HG03135 (cell line): ENCODE data around the gene OARD1.

Experiments
- ATAC-seq: cut with Tn5 transposase; IDR thresholded peaks from one replicate; pipeline ENCODE4 v1.9.1; 2021; ENCODE audit warnings: mild to moderate bottlenecking, moderate library complexity; ENCODE audit not compliant: unreplicated experiment

Gene OARD1

GRCh38 chr6:41050536-41050935 is 21.6 kb downstream of the OARD1 start:
- ATAC-seq: no peak

- no peak for ATAC-seq
These were observed 22.2 kb downstream of the OARD1 start for GRCh38 chr6:41049955-41050354.

- ATAC-seq: no peak
These were observed 22.6 kb downstream of the OARD1 start for GRCh38 chr6:41049521-41049920.

- no peak for ATAC-seq
These were observed 24.1 kb downstream of the OARD1 start for GRCh38 chr6:41047745-41048732.

GRCh38 chr6:41047306-41047705 is 24.9 kb downstream of the OARD1 start:
- no peak for ATAC-seq

GRCh38 chr6:41046084-41046483 is 26.1 kb downstream of the OARD1 start:
- no peak for ATAC-seq

GRCh38 chr6:41045664-41046063 is 26.5 kb downstream of the OARD1 start:
- no peak for ATAC-seq

GRCh38 chr6:41043151-41043550 is 29.0 kb downstream of the OARD1 start:
- no peak for ATAC-seq

- no peak for ATAC-seq
These were observed 29.7 kb downstream of the OARD1 start, which contains the start of gene TSPO2 for GRCh38 chr6:41042226-41043055. Gene TSPO2 (plus strand): TSS chr6:41042467. CDS start chr6:41042986, 519 bp downstream.

GRCh38 chr6:41040940-41041536 is 31.1 kb downstream of the OARD1 start:
- ATAC-seq: no peak

GRCh38 chr6:41040101-41040939 is 31.8 kb downstream of the OARD1 start:
- no peak for ATAC-seq

GRCh38 chr6:41039060-41039998 is 32.8 kb downstream of the OARD1 start, which contains the start of gene UNC5CL:
Gene UNC5CL (minus strand): TSS chr6:41039221. CDS start chr6:41035074, 4,147 bp downstream.
- ATAC-seq: no peak

GRCh38 chr6:41038205-41038604 is 34.0 kb downstream of the OARD1 start:
- ATAC-seq: no peak

GRCh38 chr6:41037107-41037900 is 34.9 kb downstream of the OARD1 start:
- ATAC-seq: no peak

GRCh38 chr6:41036601-41037000 is 35.6 kb downstream of the OARD1 start:
- no peak for ATAC-seq

- no peak for ATAC-seq
These were observed 36.0 kb downstream of the OARD1 start for GRCh38 chr6:41036186-41036585.

- no peak for ATAC-seq
These were observed 38.4 kb downstream of the OARD1 start for GRCh38 chr6:41033776-41034175.

GRCh38 chr6:41032830-41033229 is 39.3 kb downstream of the OARD1 start:
- ATAC-seq: no peak
